Measurements from ENCODE around the gene ALG11.
A peak's percentile ranks its signal among the peaks of the same experiment; 100 is the strongest.

ALG11 gene

DNA sequence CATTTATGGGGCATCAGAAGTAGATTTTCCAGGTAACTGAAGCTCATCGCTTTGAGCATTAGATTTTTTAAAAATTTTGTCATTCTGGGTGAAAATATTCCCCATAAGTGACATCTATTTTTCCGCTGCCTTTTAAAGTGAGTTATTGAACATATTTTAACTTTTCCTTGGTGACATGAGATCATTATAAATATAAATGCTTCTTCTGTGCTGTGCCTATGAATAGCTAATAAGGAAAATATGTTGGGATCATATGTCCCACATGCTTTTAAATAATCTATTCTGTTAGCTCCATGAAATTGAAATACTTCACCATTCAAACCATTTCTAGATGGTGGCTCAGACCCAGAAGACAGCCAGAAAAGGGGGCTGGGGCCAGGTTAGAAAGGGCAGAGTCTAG lies 15.0 kb upstream of the ALG11 start:
- TF ChIP-seq, protein P1, sequence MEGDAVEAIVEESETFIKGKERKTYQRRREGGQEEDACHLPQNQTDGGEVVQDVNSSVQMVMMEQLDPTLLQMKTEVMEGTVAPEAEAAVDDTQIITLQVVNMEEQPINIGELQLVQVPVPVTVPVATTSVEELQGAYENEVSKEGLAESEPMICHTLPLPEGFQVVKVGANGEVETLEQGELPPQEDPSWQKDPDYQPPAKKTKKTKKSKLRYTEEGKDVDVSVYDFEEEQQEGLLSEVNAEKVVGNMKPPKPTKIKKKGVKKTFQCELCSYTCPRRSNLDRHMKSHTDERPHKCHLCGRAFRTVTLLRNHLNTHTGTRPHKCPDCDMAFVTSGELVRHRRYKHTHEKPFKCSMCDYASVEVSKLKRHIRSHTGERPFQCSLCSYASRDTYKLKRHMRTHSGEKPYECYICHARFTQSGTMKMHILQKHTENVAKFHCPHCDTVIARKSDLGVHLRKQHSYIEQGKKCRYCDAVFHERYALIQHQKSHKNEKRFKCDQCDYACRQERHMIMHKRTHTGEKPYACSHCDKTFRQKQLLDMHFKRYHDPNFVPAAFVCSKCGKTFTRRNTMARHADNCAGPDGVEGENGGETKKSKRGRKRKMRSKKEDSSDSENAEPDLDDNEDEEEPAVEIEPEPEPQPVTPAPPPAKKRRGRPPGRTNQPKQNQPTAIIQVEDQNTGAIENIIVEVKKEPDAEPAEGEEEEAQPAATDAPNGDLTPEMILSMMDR (IDR thresholded peaks at IDR 0.05; ENCODE audit: extremely low read depth, insufficient read depth, missing control alignments): no peak
- DNase-seq (ENCODE audit: low spot score): no peak
- in situ Hi-C loops (cut with MboI; ENCODE audit: low pct_unique_long_range_greater_than_20kb, low sequenced_read_pairs, unreplicated experiment): no loop called here

DNA sequence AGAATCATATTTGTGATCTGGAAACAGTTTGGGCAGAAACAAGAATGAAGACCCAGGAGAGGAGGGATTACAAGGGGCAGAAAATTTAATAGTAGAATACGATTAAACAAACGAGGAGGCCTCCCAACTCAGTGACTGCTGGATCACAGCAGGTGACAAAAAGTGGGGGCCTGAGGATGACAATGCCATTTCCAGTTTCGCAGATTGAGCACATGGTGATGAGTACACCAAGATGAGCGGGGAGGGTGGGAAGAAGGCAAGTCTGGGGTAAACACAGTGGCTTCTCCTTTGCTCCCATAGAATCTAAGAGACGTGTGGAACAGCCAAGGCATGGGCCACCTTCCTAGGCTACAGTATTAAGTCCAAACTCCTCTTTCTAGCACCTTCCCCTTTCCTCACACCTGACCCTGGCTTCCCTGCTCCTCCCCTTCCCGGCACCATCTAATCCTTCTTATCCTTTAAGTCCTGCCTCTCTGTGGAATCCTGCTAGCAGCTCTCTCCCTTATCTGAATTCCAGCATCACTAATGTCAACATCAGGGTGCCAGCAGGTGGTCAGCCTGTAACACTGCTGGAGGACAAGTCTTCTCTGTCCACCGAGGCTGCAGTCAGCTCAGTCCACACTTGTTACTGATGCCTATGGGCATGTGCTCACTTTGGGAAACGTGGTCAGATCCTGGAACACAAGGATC lies 14.4 kb upstream of the ALG11 start:
- DNase-seq (ENCODE audit: low spot score): no peak
- TF ChIP-seq, protein P1 (IDR thresholded peaks at IDR 0.05; ENCODE audit: extremely low read depth, insufficient read depth, missing control alignments): no peak
- in situ Hi-C loops (cut with MboI; ENCODE audit: low pct_unique_long_range_greater_than_20kb, low sequenced_read_pairs, unreplicated experiment): no loop called here

DNA sequence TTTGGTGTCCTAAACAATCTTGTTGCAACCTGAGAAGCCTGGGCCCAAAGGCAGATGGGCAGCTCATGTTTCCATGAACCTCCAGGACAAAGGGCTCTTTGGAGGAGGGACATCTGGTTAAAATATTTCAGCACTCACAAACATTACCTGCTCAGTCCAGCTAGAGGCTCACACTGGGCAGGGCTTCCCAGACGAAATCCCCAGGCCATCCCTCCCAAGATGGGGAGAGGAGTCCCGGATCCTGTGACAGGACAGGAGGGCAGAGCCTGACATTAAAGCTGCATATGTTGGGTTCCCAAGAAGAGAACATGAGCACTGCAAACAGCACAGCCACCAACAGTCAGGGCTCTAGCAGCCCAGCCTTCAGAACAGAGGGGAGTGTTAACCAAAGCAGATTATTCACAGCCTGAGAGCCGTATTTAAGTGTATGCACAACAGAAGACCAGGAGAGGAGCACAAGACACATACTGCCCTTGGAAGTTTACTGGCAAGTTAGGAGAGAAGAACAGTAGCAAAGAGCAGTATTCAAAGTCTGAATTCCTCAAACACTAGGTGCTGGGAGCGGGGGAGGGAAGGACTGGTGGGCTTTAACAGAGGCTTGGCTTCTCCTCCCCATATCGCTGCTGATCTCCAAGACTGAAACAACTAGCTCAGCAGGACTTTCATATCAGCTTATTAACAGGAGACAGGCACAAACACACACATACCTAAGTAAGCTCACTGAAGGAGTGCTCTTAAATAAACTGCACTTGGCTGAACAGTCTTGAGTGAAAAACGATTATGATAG lies 13.3 kb upstream of the ALG11 start:
- TF ChIP-seq, protein P1 (IDR thresholded peaks at IDR 0.05; ENCODE audit: extremely low read depth, insufficient read depth, missing control alignments): no peak
- DNase-seq (ENCODE audit: low spot score): no peak
- in situ Hi-C loops (cut with MboI; ENCODE audit: low pct_unique_long_range_greater_than_20kb, low sequenced_read_pairs, unreplicated experiment): no loop called here

DNA sequence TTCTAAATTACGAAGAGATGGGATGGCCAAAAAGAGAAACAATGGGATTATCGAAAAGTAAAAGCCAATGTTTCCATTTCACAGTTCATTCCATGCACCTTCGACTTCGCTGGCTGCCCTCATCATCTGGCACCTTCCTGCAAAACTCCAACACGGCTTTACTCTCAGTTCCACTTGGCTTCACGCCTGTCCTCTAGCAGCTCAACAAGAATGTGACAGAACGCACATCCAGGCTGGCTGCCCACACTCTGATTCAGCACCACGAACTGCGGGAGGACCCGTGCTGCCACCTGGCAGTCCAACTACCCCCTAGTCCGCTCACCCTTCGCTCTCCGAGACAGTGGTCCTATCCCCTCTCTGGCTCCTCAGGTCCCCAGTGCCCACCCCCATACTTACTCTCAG lies 12.7 kb upstream of the ALG11 start:
- in situ Hi-C loops (cut with MboI; ENCODE audit: low pct_unique_long_range_greater_than_20kb, low sequenced_read_pairs, unreplicated experiment): no loop called here
- DNase-seq (ENCODE audit: low spot score): no peak
- TF ChIP-seq, protein P1 (IDR thresholded peaks at IDR 0.05; ENCODE audit: extremely low read depth, insufficient read depth, missing control alignments): no peak

DNA sequence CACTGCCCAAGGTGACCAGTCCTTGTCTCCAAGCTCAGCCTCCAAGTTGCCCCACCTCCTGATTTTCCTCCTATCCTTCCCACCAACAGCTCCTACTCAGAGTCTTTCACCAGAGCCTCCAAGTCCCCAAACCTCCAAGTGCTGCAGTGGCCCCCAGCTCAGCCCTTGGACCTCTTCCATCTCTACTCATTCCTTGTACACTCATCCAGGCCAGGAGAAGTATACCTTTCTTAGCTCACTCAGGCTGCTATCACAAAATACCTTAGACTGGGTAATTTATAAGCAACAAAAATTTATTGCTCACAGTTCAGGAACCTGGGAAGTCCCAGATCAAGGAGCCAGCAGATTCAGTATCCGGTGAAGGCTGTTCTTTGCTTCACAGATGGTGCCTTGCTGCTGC lies 12.3 kb upstream of the ALG11 start:
- TF ChIP-seq, protein P1 (IDR thresholded peaks at IDR 0.05; ENCODE audit: extremely low read depth, insufficient read depth, missing control alignments): no peak
- no peak for DNase-seq (ENCODE audit: low spot score)
- in situ Hi-C loops (cut with MboI; ENCODE audit: low pct_unique_long_range_greater_than_20kb, low sequenced_read_pairs, unreplicated experiment): loop anchor here (10.0 kb wide), 1 partner anchor 135 kb away; no protein-coding TSS in a partner anchor

DNA sequence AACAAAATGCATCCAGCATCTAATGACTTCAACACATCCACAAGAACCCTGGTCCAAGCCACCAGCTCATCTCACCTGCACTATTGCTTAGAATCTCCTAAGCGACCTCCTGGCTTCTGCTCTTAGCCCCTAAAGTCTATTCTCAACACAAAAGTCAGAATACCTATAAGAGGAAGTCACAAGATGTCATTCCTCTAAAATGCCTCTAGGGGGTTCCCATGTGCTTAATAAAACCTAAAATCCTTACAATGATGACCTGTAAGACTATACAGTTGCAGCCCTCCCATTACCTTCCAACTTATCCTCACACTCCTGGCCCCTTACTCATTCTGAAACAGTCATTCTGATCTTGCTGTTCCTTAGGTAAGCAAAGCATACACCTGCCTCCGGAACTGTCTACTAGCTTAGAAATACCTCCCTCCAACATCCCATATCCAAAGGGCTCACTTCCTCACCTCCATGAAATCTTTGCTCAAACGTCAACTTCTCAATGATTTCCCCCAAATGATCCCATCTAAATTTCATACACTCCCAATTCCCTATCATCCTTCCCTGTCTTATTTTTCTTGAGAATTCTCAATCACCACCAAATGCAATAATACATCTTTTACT lies 11.0 kb upstream of the ALG11 start:
- DNase-seq (ENCODE audit: low spot score): peak; percentile 73
- TF ChIP-seq, protein P1 (IDR thresholded peaks at IDR 0.05; ENCODE audit: extremely low read depth, insufficient read depth, missing control alignments): peak; percentile 58
- in situ Hi-C loops (cut with MboI; ENCODE audit: low pct_unique_long_range_greater_than_20kb, low sequenced_read_pairs, unreplicated experiment): loop anchor here (10.0 kb wide), 1 partner anchor 134 kb away; no protein-coding TSS in a partner anchor
